ENCODE data around the gene PDSS2. TPM values are rescaled to one million over a fixed set of nuclear protein-coding genes. Genes with fewer than 3 reads are reported as not detected.

PDSS2 gene
- polyA plus RNA-seq, 3 donors, result 10.1 to 13.9 (median 13.3) TPM

- no peaks in the 10 kb centered on the region for H3K4me1 ChIP-seq (ENCODE audit: control insufficient read depth in 1 of 2, insufficient read depth in 2 of 2, low read length in 2 of 2)
- H3K4me1 Mint-ChIP-seq, result no peaks in the 10 kb centered on the region
- intact Hi-C loops (cut with micrococcal nuclease), result no loop called here
- no peak overlapping the region for H3K4me3 ChIP-seq (replicated peaks in 1 of 3; ENCODE audit: low read depth in 2 of 3, low read length in 3 of 3)
- WGBS (ENCODE audit: insufficient coverage), result 90% methylated on average over 6 of the region's 9 CpGs
- no peak overlapping the region for H2AFZ ChIP-seq (ENCODE audit: insufficient read depth, low read depth, low read length, poor library complexity, severe bottlenecking)
- no peak overlapping the region for H3K4me3 Mint-ChIP-seq
- no peaks in the 10 kb centered on the region for H3K36me3 Mint-ChIP-seq
- no peak for TF ChIP-seq CTCF (IDR thresholded peaks at IDR 0.05)
- H3K27me3 Mint-ChIP-seq (ENCODE audit: low read depth in 3 of 3), result peaks cover 2 to 7% (median 6%) of the 10 kb centered on the region in 3 donors
- H3K27me3 ChIP-seq (ENCODE audit: control insufficient read depth in 2 of 2, insufficient read depth in 2 of 2, low read length in 2 of 2), result no peaks in the 10 kb centered on the region
- no peaks in the 10 kb centered on the region for H3K9me3 Mint-ChIP-seq
- H4K20me1 ChIP-seq (ENCODE audit: insufficient read depth, low read length), result no peaks in the 10 kb centered on the region
- no peaks in the 10 kb centered on the region for H3K79me2 ChIP-seq (ENCODE audit: insufficient read depth, low read length)
- H3K27ac ChIP-seq (ENCODE audit: low read depth in 1 of 2, low read length in 2 of 2), result no peak overlapping the region
- DNase-seq, result no peak
- no peaks in the 10 kb centered on the region for H3K36me3 ChIP-seq (replicated peaks in 1 of 2; ENCODE audit: control insufficient read depth in 1 of 2, insufficient read depth in 2 of 2, low read length in 2 of 2)
- H3K4me2 ChIP-seq (replicated peaks; ENCODE audit: extremely low read depth, low read length, poor library complexity, severe bottlenecking), result no peak overlapping the region
- H3K9me3 ChIP-seq (replicated peaks in 1 of 2; ENCODE audit: control insufficient read depth in 1 of 2, insufficient read depth in 1 of 2, low read length in 2 of 2), result no peaks in the 10 kb centered on the region
- H3K27ac Mint-ChIP-seq, result no peak overlapping the region
- H3K9ac ChIP-seq (ENCODE audit: insufficient read depth, low read length, poor library complexity, severe bottlenecking), result no peak overlapping the region
Observed at GRCh38 chr6:107129370-107129925, 329.9 kb downstream of the PDSS2 start.

- Histone ChIP-seq H3K4me1 (ENCODE audit: control insufficient read depth in 1 of 2, insufficient read depth in 2 of 2, low read length in 2 of 2) (no peaks in the 10 kb centered on the region), H2AFZ (ENCODE audit: insufficient read depth, low read depth, low read length, poor library complexity, severe bottlenecking) (no peak overlapping the region), H3K4me2 (replicated peaks; ENCODE audit: extremely low read depth, low read length, poor library complexity, severe bottlenecking) (no peak overlapping the region), H3K9me3 (replicated peaks in 1 of 2; ENCODE audit: control insufficient read depth in 1 of 2, insufficient read depth in 1 of 2, low read length in 2 of 2) (no peaks in the 10 kb centered on the region), H3K27me3 (ENCODE audit: control insufficient read depth in 2 of 2, insufficient read depth in 2 of 2, low read length in 2 of 2) (no peaks in the 10 kb centered on the region), H3K36me3 (replicated peaks in 1 of 2; ENCODE audit: control insufficient read depth in 1 of 2, insufficient read depth in 2 of 2, low read length in 2 of 2) (no peaks in the 10 kb centered on the region), H3K27ac (ENCODE audit: low read depth in 1 of 2, low read length in 2 of 2) (no peak overlapping the region), H3K9ac (ENCODE audit: insufficient read depth, low read length, poor library complexity, severe bottlenecking) (no peak overlapping the region), H3K4me3 (replicated peaks in 1 of 3; ENCODE audit: low read depth in 2 of 3, low read length in 3 of 3) (no peak overlapping the region), H4K20me1 (ENCODE audit: insufficient read depth, low read length) (no peaks in the 10 kb centered on the region), H3K79me2 (ENCODE audit: insufficient read depth, low read length) (no peaks in the 10 kb centered on the region)
- intact Hi-C loops (cut with micrococcal nuclease), result no loop called here
- H3K9me3 Mint-ChIP-seq, result no peaks in the 10 kb centered on the region
- no peak overlapping the region for H3K27ac Mint-ChIP-seq
- no peaks in the 10 kb centered on the region for H3K4me1 Mint-ChIP-seq
- DNase-seq, result no peak
- H3K27me3 Mint-ChIP-seq (ENCODE audit: low read depth in 3 of 3), result peaks cover 2 to 7% (median 6%) of the 10 kb centered on the region in 3 donors
- WGBS (ENCODE audit: insufficient coverage), result 80% methylated on average over 1 of the region's 2 CpGs
- no peak overlapping the region for H3K4me3 Mint-ChIP-seq
- TF ChIP-seq CTCF (IDR thresholded peaks at IDR 0.05), result no peak
- no peaks in the 10 kb centered on the region for H3K36me3 Mint-ChIP-seq
Observed at GRCh38 chr6:107128577-107128976, 330.8 kb downstream of the PDSS2 start.
